Measurements from ENCODE around the gene CBLN3. TPM values are rescaled to one million over a fixed set of nuclear protein-coding genes. Genes with fewer than 3 reads are reported as not detected.

The CBLN3 gene
- total and polyA plus RNA-seq, 9 of the 15 experiments (the other 6 are each of a cell fraction or from before 2014, with no cell fraction given): 0.05 to 0.59 (median 0.26) TPM; not detected in 1

DNA sequence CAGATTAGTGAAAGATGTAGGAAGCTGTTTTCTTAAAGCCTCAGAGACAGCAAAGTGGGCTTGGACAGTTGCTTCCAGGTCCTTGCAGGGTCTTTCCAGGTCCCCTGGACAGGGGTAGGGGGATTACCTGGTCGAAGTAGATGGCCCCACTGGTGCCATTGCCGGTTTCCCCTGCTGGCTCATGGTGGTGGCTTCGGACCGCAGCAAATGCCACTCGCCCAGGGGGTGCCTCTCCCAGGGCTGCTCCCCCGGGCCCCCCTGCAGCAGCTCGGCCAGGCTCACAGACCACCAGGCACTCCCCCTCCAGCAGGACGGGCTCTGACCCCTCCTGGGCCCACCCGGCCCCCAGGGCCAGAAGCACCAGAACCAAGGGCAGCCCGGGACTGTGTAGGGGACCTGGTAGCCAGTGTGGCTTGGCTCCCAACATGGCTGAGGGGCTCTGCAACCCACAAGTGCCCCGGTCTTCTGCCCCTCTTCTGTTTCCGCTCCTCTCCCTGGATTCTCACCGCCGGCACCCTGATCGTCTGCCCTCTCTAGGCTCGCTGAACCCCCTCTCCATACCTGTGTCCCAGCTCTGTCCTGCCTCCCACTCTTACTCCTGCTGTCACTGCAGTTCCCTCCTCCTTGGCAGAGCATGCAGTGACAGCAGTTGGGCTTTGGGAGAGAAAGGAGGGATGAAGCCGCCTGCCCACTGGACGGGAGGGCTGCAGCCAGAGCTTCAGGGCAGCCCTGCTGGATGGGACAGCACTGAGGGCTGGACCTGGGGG, 657 bp downstream of the CBLN3 start (continued):
- TF ChIP-seq, protein P1, sequence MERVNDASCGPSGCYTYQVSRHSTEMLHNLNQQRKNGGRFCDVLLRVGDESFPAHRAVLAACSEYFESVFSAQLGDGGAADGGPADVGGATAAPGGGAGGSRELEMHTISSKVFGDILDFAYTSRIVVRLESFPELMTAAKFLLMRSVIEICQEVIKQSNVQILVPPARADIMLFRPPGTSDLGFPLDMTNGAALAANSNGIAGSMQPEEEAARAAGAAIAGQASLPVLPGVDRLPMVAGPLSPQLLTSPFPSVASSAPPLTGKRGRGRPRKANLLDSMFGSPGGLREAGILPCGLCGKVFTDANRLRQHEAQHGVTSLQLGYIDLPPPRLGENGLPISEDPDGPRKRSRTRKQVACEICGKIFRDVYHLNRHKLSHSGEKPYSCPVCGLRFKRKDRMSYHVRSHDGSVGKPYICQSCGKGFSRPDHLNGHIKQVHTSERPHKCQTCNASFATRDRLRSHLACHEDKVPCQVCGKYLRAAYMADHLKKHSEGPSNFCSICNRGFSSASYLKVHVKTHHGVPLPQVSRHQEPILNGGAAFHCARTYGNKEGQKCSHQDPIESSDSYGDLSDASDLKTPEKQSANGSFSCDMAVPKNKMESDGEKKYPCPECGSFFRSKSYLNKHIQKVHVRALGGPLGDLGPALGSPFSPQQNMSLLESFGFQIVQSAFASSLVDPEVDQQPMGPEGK (CRISPR knock-in tag; IDR thresholded peaks at IDR 0.05; ENCODE audit: borderline replicate concordance): no peak

DNA sequence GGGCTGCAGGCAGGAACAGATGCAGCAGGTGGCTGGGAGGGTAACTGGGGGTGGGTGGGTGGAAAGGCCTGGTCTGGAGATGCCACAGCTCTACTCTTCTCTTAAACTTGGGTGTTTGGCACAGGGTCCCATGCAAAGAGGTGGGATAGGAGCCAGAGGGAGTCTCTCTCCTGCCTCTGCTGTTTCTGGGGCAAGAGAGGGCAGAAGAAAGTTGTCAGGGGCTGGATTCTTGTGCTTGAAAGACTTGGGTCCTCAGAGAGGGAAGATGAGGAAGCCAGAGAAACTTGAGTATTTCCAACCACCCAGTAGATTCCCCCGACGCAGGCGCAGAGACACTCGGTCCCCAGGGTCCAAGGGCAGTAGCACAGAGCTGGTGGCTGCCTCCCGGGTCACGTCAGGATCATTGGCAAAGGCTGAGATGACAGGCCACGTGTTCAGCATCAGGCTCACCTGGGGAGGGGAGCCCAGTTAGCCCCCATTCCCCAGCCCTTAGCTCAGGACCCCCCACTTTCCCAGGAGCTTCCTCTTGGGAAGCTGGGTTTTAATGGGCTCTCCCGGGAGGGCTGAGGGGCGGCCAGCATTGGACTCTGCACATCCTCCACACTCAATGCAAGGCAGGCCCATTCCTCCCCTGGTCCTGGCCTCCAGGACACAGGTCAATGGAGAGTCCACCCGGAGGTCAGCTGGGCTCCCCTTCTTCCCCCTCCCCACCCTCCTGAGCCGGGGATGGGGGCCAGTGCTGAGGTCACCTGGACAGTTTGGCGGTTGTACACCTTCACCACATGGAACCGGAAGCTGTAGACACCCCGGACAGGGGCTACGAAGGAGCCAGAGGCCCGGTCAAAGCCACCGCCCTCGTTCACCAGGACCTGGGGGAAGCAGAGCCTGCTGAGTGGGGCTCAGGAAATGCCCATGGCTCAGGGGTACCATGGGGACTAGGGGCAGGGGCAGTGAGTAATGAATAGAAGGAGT, 1.6 kb downstream of the CBLN3 start:
- 82% methylated on average over 5 of the region's 18 CpGs for WGBS (ENCODE audit: insufficient coverage, low coverage, missing lambda C conversion rate)
- no peak for DNase-seq (ENCODE audit: extremely low read depth in 1 of 4, low spot score in 3 of 4)
- Histone ChIP-seq H3K79me2 (ENCODE audit: control insufficient read depth, insufficient read depth, low read length) (peaks cover 12% of the 10 kb centered on the region), H3K4me2 (ENCODE audit: insufficient read depth, low read length) (no peak overlapping the region), H3K27me3 (ENCODE audit: control insufficient read depth in 2 of 2, insufficient read depth in 2 of 2, low read length in 2 of 2) (no peaks in the 10 kb centered on the region), H3K36me3 (ENCODE audit: control insufficient read depth, insufficient read depth, low read length) (peaks cover 6% of the 10 kb centered on the region; the same call in 2 of the 3 replicates), H3K4me1 (replicated peaks in 1 of 2; ENCODE audit: control insufficient read depth in 2 of 2, insufficient read depth in 2 of 2, low read length in 2 of 2) (peaks cover 46 to 53% of the 10 kb centered on the region in 2 experiments), H3K9me1 (ENCODE audit: control insufficient read depth, insufficient read depth, low read length) (peaks cover 3% of the 10 kb centered on the region), H4K20me1 (replicated peaks; ENCODE audit: control insufficient read depth, insufficient read depth, low read length) (peaks cover 5% of the 10 kb centered on the region; the same call in 1 of the 2 replicates), H2AFZ (ENCODE audit: low read depth, low read length) (no peak overlapping the region), H3K9me3 (replicated peaks; ENCODE audit: control insufficient read depth, insufficient read depth, low read depth, low read length) (no peaks in the 10 kb centered on the region; the same call in 1 of the 2 replicates), H3K4me3 (no peak overlapping the region), H3K27ac (ENCODE audit: extremely low read depth, low read depth, low read length) (no peak overlapping the region), H3K9ac (ENCODE audit: insufficient read depth in 1 of 2, low read depth in 2 of 2, low read length in 2 of 2) (peak overlapping the region in 1 of 2 experiments; percentile 67; a peak in 2 of 4 replicates)
- ATAC-seq: no peak
- in situ Hi-C loops (cut with MboI) (no loop called here), intact Hi-C loops (cut with micrococcal nuclease) (no loop called here)
- no peak for FAIRE-seq
- BruUV-seq (replicated peaks): no TSS peak
- ChIA-PET CTCF (ENCODE audit: low intra/inter-chr PET ratio) (interaction anchor here (0.6 kb wide), 1 partner anchor 314 kb away, joined by 3 read pairs; no protein-coding TSS in a partner anchor), POLR2A (interaction anchor here (1.3 kb wide), 1 partner anchor 11 kb away, joined by 3 read pairs; no protein-coding TSS in a partner anchor)
- TF ChIP-seq, protein P2, sequence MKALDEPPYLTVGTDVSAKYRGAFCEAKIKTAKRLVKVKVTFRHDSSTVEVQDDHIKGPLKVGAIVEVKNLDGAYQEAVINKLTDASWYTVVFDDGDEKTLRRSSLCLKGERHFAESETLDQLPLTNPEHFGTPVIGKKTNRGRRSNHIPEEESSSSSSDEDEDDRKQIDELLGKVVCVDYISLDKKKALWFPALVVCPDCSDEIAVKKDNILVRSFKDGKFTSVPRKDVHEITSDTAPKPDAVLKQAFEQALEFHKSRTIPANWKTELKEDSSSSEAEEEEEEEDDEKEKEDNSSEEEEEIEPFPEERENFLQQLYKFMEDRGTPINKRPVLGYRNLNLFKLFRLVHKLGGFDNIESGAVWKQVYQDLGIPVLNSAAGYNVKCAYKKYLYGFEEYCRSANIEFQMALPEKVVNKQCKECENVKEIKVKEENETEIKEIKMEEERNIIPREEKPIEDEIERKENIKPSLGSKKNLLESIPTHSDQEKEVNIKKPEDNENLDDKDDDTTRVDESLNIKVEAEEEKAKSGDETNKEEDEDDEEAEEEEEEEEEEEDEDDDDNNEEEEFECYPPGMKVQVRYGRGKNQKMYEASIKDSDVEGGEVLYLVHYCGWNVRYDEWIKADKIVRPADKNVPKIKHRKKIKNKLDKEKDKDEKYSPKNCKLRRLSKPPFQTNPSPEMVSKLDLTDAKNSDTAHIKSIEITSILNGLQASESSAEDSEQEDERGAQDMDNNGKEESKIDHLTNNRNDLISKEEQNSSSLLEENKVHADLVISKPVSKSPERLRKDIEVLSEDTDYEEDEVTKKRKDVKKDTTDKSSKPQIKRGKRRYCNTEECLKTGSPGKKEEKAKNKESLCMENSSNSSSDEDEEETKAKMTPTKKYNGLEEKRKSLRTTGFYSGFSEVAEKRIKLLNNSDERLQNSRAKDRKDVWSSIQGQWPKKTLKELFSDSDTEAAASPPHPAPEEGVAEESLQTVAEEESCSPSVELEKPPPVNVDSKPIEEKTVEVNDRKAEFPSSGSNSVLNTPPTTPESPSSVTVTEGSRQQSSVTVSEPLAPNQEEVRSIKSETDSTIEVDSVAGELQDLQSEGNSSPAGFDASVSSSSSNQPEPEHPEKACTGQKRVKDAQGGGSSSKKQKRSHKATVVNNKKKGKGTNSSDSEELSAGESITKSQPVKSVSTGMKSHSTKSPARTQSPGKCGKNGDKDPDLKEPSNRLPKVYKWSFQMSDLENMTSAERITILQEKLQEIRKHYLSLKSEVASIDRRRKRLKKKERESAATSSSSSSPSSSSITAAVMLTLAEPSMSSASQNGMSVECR (CRISPR knock-in tag; IDR thresholded peaks at IDR 0.05): no peak
- TF ChIP-seq, protein P3, sequence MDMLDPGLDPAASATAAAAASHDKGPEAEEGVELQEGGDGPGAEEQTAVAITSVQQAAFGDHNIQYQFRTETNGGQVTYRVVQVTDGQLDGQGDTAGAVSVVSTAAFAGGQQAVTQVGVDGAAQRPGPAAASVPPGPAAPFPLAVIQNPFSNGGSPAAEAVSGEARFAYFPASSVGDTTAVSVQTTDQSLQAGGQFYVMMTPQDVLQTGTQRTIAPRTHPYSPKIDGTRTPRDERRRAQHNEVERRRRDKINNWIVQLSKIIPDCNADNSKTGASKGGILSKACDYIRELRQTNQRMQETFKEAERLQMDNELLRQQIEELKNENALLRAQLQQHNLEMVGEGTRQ (CRISPR knock-in tag; IDR thresholded peaks at IDR 0.05): no peak
- TF ChIP-seq MXI1 (IDR thresholded peaks at IDR 0.05; ENCODE audit: low read depth, low read length) (no peak), POLR2H (tag; IDR thresholded peaks at IDR 0.05; ENCODE audit: low read depth) (no peak), YY1 (IDR thresholded peaks at IDR 0.05; ENCODE audit: borderline replicate concordance in 1 of 3, control insufficient read depth in 1 of 3, extremely low read depth in 1 of 3, insufficient read depth in 3 of 3, insufficient read length in 1 of 3, insufficient replicate concordance in 2 of 3, low read depth in 1 of 3, low read length in 2 of 3) (no peak), RFX5 (IDR thresholded peaks at IDR 0.05; ENCODE audit: low read depth, low read length) (no peak), KDM1A (IDR thresholded peaks at IDR 0.05) (no peak)
